Vagina (tissue), 2 donors: ENCODE measurements around the gene ARHGAP6.

Source experiments
- CTCF ChIP-seq, 3 experiments: fragments of 450-650 bp in 2 of 3; fragments of 200-600 bp in 1 of 3; sonication (generic) in 1 of 3; IDR thresholded peaks; one replicate each; pipeline ENCODE4 v1.5.1; 2017 to 2019; ENCODE audit warnings: antibody characterized with exemption in 3 of 3, mild to moderate bottlenecking in 2 of 3, moderate library complexity in 2 of 3
- POLR2A ChIP-seq, 2 donors: fragments of 450-650 bp; IDR thresholded peaks; one replicate each; pipeline ENCODE4 v1.6.1; 2017; ENCODE audit warnings: antibody characterized with exemption in 2 of 2, mild to moderate bottlenecking in 2 of 2, moderate library complexity in 2 of 2
- POLR2AphosphoS5 ChIP-seq, 2 donors: sonication (generic); formaldehyde crosslinking; IDR thresholded peaks; one replicate each; pipeline ENCODE4 v1.9.0; 2017; ENCODE audit warnings: antibody characterized with exemption in 2 of 2, mild to moderate bottlenecking in 2 of 2, low read depth in 1 of 2; ENCODE audit not compliant: insufficient read depth in 1 of 2

- no peak for TF ChIP-seq POLR2A (IDR thresholded peaks at IDR 0.05)
- no peak for TF ChIP-seq CTCF (IDR thresholded peaks at IDR 0.05)
- TF ChIP-seq POLR2AphosphoS5 (IDR thresholded peaks at IDR 0.05; ENCODE audit: insufficient read depth in 1 of 2, low read depth in 1 of 2): no peak
These were observed 103.2 kb downstream of the ARHGAP6 start for GRCh38 chrX:11562570-11562969.
